Fibroblast of mammary gland (primary cell): ENCODE results near the gene UBE2U.
"Not testable (repeated sequence)": the region's sequence is repeated elsewhere in the genome, so short reads cannot be mapped to it uniquely, and the experiment has no call there.

Experiments used
- DNase-seq: peaks from one replicate; pipeline ENCODE4 v3.0.0-alpha.2; 2010; ENCODE audit warnings: low read depth
- H3K4me3 ChIP-seq: 2 replicates; pipeline ENCODE4 v1.5.1; 2011; ENCODE audit warnings: low read depth, mild to moderate bottlenecking, low read length, moderate library complexity; ENCODE audit not compliant: control insufficient read depth
- TF ChIP-seq, protein P1 (sequence below): conservative IDR thresholded peaks from 2 replicates; pipeline ENCODE4 v1.5.1; 2011; ENCODE audit warnings: low read depth, low read length, inconsistent platforms; ENCODE audit not compliant: control insufficient read depth, insufficient read depth

UBE2U gene

DNA sequence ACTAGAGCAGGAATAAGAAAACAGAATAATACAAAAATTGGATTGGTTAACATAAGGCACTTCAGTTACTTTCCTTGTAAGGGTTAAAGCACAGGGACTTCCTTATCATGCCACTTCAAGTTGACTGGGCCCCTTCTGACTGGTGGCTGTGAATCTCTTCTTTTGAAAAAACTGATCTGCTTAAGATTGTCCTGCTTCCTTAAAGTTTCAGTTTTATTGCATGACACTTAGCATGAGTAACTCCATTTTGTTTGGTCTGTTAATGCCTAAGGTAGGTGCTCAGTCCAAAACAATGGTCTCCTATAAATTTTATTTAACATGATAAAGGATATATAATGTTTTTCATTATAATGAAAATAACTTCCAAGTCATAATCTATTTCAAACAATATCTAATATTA is 37.6 kb downstream of the UBE2U start:
- no peak overlapping the region for H3K4me3 ChIP-seq
- DNase-seq: no peak
- TF ChIP-seq, protein P1, sequence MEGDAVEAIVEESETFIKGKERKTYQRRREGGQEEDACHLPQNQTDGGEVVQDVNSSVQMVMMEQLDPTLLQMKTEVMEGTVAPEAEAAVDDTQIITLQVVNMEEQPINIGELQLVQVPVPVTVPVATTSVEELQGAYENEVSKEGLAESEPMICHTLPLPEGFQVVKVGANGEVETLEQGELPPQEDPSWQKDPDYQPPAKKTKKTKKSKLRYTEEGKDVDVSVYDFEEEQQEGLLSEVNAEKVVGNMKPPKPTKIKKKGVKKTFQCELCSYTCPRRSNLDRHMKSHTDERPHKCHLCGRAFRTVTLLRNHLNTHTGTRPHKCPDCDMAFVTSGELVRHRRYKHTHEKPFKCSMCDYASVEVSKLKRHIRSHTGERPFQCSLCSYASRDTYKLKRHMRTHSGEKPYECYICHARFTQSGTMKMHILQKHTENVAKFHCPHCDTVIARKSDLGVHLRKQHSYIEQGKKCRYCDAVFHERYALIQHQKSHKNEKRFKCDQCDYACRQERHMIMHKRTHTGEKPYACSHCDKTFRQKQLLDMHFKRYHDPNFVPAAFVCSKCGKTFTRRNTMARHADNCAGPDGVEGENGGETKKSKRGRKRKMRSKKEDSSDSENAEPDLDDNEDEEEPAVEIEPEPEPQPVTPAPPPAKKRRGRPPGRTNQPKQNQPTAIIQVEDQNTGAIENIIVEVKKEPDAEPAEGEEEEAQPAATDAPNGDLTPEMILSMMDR: no peak

DNA sequence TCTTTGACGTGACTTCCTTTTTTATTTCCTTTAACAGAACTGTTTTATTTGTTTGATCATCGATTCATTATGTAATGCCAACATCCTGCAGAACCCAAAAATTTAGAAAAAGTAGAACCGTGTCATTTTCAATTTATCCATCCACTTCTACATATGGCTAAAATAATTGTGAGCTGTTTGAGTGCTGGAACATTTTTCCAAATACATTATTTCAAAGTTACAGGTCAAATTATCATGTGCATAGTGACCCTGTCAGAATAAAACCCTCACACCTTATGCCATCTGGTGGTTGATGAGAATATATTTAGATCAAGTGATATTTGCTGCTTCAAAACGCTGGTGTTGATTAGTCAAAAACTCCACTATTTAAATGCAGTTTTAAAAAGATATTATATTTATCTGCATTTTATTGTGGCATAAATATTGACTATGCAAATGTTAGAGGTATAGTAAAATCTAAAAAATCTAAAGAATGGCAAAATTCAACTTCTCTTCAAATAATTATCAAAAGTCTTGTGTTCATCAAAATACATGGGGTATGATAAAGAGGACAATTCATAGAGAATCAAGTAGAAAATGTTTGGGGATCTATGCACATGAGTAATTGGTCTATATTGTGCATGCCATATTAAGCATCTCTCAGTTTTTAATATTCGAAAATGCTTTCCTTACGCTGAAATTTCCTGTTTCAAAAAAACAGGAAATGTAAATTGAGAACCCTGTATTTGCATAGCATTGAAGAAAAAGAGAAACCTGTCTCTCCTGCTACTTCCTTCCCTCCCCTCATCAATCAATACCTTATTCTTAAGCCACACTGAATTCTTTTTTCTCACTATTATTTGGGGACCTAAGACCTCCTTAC is 39.7 kb downstream of the UBE2U start:
- peak; percentile 73 for DNase-seq

DNA sequence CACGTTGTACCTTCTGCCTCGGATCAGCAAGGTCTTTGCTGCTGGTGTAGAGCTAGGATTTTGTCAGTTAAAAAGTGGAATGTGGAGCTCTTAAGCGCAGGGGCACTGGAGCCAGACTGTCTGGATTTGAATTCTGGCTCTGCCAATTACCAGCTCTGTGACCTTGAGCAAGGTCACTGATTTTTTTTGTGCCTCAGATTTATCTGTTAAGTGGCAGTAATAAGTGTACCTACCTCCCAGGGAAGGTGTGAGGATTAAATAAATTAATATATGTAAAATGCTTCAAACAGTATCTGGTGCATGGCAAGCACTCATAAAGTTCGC is 40.3 kb downstream of the UBE2U start:
- no peak for DNase-seq
- TF ChIP-seq, protein P1: no peak
- H3K4me3 ChIP-seq: no peak overlapping the region

More for the DNA sequence above, 39.7 kb downstream of the UBE2U start:
- TF ChIP-seq, protein P1: peak; percentile 53
- no peak overlapping the region for H3K4me3 ChIP-seq

DNA sequence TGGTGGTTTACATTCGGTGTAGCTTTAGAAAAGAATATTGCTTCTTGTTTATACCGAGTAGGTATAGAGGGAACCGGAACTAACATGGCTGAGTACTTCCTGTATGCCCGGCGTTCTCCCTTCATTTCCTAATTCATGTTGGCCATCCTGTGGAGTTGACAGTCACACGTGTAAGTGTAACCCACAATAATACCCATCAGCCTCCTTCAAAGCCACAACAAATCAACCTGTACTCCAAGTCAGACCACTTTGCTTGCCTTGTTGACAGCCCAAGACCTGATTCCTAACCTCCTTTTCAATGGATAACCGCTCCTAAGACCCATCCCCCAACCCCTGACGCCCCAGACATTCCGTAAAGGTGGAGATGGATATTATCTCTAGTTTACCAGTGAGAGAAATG is 42.1 kb downstream of the UBE2U start:
- TF ChIP-seq, protein P1: no peak
- DNase-seq: no peak
- no peak overlapping the region for H3K4me3 ChIP-seq

DNA sequence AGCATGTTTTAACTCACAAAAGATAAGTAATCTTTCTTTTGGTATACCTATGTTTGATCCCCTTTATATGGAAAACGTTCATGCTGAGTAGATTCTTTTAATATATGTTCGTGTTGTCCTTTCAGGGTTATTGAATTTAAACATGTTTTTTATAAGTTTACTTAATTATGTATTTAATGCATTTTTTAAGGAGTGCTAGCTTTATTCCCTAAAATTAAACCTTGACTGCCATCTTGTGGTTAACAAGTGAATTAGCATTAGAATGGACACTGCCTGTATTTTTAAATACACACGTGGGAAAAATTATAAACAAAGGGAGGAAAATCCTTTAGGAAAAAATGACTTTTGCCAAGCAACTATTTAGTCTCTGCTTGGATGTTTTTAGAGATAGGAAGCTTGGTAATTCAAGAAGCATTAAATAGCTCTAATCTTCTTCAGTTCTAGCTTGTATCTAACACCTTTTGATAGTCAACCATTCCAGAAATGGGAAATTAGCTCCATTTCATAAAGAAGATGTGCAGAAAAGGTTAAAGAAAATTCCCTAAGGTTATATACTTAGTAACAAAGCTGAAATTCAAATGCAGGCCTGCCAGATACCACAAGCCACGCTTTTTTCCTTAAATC is 43.0 kb downstream of the UBE2U start:
- peak; percentile 59 for DNase-seq
- no peak overlapping the region for H3K4me3 ChIP-seq
- TF ChIP-seq, protein P1: peak; percentile 69

DNA sequence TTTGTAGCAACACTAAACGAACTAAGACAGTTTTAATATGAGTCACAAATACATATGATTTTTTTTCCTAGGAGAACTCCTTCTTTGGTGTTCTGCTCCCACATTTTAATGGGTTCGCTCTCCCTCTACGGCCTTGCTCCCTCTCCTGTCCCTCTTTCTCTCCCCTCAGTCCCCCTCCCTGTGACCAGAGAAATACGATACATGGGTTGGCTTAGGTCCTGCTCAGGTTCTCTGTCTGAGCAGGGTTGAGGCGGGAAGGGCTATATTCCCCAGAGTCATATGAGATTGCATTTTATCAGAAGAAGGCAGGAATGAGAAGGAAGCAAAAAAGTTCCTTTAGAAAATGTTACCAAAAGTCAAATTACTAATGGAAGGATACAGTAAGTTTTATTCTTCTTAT is 44.6 kb downstream of the UBE2U start:
- TF ChIP-seq, protein P1: no peak
- H3K4me3 ChIP-seq: no peak overlapping the region
- no peak for DNase-seq

DNA sequence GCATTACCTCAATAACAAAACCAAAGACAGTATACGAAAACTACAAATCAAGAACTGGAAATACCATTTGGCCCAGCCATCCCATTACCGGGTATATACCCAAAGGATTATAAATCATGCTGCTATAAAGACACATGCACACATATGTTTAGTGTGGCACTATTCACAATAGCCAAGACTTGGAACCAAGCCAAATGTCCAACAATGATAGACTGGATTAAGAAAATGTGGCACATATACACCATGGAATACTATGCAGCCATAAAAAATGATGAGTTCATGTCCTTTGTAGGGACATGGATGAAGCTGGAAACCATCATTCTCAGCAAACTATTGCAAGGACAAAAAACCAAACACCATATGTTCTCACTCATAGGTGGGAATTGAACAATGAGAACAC is 47.0 kb downstream of the UBE2U start:
- DNase-seq, H3K4me3 ChIP-seq: not testable (repeated sequence)
